HG03521 (cell line): ENCODE data around the gene TCF4.
A peak's percentile ranks its signal among the peaks of the same experiment; 100 is the strongest.
"Not testable (repeated sequence)": the region's sequence is repeated elsewhere in the genome, so short reads cannot be mapped to it uniquely, and the experiment has no call there.

Experiments
- ATAC-seq: cut with Tn5 transposase; IDR thresholded peaks from one replicate; pipeline ENCODE4 v1.9.1; 2021; ENCODE audit warnings: mild to moderate bottlenecking, moderate library complexity; ENCODE audit not compliant: unreplicated experiment

TCF4 gene

DNA sequence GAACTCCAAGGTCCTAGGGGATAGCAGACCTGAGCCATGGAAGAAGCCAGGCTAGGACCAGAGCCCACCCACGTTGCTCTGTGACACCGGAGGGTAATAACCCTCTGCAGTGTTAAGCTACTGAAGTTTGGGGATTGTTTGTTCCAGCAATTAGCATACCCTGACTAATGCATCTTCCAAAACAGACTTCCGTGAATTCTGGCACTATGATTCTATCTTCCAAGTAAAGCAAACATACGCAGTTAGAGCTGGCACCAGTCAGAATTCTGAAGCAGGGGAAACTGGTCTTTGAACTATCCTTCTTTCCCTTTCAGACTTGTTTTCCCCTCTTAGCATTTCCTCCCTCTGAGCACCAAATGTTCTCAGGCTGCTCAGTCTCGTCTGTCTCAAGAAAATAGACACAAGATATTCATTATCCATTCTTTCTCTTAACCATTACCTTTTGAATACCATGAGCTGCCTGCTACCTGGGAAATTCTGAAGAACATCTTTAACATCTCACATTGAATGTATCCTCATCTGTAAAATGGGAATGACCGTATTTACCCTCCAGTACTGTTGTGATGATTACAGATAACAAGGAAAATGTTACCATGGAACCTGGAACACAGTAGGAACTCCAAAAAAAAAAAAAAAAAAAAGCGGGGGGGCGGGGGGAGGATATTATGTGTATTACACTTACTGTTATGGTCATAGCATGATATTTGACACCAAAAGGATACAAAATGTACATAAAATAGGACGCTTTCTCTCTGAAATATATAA, 108.2 kb downstream of the TCF4 start:
- no peak for ATAC-seq

- ATAC-seq: no peak
Measured at GRCh38 chr18:55477860-55478581, 110.0 kb downstream of the TCF4 start.

GRCh38 chr18:55477499-55477859, 110.5 kb downstream of the TCF4 start:
- peak; percentile 83 for ATAC-seq

- ATAC-seq: no peak
Measured at GRCh38 chr18:55475916-55476315, 112.1 kb downstream of the TCF4 start.

DNA sequence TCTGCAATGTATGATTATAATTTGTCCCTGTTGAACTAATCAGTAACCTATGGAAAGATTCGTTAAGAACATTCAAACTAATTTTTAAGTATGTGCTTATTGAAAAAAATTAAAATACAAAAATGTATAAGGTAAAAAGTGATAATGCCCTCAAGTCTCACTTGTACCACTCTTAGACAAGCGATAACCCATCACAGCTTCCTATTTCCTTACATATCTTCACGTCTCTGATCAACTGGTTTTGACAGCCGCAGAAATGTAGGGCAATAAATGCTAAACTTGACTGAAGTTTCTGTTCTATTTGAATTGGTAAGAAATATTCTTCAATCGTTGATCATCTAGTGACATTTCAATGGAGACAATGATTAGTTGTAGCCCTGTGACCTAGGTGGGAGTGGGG, 112.5 kb downstream of the TCF4 start:
- ATAC-seq: no peak

DNA sequence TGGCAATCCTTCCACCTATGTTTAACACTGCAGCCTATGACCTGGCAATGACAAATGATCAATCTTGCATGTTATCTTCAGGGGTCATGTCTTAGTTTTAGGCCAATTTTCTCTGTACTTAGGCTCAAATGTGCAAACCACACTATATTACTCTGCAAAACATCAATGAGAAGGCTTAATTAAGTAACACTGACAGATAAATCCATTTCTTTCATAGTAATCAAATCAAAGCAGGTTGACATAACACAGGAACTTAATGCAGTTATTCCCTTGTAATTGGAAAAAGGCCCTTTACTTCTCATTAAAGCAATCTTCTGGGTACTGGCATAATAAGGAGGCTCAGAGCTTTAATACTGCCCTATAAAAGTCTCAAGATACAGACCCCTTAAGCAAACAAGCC, 114.4 kb downstream of the TCF4 start:
- ATAC-seq: no peak

- no peak for ATAC-seq
Measured at GRCh38 chr18:55473058-55473457, 114.9 kb downstream of the TCF4 start.

GRCh38 chr18:55470826-55471225, 117.2 kb downstream of the TCF4 start:
- no peak for ATAC-seq

DNA sequence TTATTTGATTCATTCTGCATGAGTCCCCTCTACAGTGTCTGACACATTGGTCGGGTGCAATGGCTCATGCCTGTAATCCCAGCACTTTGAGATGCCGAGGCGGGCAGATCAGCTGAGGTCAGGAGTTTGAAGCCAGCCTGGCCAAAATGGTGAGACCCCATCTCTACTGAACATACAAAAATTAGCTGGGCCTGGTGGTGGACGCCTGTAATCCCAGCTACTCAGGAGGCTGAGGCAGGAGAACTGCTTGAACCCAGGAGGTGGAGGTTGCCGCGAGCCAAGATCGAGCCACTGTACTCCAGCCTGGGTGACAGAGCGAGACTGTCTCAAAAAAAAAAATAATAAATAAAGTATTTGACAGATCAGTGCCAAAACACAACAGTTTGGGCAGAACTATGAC, 118.9 kb downstream of the TCF4 start:
- not testable (repeated sequence) for ATAC-seq

DNA sequence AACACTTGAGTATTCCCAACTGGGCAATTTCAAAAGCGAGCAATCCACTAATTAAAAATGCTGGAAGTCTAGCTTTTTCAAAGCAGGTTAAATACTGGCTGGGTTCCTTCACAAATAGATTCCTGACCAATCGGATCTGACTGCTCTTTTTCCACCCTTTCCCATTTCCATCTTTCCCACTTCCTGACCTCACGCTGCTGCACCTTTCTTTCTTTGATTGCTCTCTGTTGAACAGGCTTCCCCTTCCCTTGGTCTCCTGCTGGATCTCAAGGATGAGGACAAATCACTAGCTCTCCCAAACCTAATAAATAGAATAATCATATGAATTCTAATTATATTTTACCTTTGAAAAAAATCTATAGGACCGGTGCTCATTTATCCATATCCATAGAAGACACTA, 121.2 kb downstream of the TCF4 start:
- ATAC-seq: no peak

GRCh38 chr18:55465313-55465712, 122.7 kb downstream of the TCF4 start:
- no peak for ATAC-seq

GRCh38 chr18:55464581-55464980, 123.4 kb downstream of the TCF4 start:
- ATAC-seq: no peak

GRCh38 chr18:55462652-55463051, 125.3 kb downstream of the TCF4 start:
- no peak for ATAC-seq

DNA sequence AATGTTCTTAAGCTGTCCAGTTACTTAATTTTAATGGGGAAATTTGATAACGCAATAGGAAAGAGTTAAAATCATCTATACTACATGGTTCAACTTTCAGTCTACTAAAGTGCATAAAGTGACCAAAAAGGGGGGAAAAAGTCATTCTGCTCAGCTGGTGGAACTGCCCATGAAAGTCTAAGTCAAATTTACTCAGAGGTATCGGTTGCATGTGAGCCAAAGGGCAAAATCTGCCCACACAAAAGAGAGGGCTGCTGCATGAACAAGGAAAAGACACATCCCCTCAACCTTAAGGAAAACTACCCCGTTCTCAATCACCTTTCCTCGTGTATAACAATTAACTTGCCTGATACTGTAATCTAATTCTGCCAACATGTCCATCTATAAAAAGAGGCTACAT, 126.1 kb downstream of the TCF4 start:
- no peak for ATAC-seq

DNA sequence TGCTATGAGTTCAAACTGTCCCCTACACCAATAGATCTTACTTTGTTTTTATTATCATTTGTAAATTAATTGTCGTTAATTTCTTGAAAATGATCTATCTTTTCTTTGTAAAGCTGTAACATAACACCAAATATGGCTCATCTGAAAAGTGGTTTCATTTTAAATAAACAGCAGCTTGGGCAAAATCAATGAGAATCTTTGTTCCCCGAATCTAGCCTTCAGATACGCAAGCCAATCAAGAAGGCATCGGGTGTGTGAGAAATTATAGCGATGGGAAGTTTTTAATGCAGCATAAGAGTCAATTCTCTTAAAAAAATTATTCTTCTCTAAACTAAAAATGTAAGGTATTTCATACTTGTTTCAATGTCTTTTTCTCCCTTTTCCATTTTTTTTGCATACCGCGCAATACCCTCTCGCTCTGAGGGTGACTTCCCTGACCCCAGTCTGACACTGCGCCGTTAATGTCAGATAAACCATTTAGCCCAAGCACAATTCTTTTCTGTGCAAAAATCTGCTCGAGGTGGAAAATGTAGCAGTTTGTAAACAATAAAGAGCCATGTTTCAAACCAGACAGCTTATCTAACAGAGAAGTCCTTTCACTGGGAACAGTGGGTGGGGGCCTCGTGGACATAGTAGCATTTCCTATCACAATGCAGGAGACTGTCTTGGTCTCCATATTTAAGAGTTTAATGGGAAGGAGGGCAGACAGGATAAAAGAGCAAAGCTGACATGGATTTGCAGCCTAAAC, 129.4 kb downstream of the TCF4 start:
- ATAC-seq: no peak

DNA sequence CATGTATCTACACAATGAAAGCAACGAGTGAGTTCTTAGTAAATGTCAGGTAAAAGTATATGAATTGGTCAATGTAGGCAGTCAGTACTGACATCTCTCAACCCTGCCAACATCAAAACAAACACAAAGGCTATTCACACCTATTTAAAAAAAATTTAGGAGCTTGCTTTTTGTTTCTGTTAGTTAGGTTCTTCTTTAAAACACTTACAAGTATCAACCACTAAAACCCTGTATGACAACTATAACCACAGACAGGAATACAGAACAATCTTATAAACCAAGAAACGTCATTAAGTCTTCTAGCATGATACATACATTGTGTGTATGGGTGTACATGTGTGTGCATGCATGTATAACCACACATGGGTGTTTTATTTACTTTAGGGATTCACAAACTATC, 131.0 kb downstream of the TCF4 start:
- no peak for ATAC-seq

DNA sequence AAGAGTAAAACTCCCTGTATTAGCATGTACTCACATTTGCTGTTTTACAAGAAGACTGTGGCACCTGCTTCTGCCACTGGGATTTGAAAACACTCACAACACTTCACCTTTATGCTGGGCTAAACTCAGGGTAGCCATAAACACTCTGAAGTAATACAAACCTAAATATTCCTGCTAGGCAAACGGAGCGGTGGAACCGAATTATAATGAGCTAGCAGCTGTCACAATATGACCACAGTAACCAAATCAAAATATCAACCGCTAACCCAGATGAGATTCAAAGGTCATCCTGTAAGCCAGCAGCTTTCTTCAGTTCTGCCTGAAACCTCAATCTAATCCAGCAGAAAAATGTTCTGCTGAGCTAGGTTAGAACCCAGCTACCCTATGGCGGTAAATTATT, 132.1 kb downstream of the TCF4 start:
- ATAC-seq: no peak

DNA sequence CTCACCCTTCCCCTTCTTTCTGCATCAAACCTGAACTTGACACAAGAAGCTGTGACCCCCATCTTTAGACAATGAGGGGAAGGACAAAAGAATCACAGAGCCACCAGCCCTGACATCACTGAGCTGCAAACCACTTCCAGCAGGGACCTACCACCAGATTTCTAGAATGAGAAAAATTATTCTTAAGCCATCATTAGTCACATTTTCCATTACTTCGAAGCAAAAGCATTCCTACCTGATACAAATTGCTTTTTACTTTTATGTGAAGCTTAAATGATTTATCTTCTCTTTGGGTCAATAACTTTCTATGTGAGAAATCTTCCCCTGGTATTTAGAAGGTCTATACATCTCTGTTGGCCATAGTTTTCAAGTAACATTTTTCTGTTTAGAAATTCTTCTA, 134.8 kb downstream of the TCF4 start:
- no peak for ATAC-seq

DNA sequence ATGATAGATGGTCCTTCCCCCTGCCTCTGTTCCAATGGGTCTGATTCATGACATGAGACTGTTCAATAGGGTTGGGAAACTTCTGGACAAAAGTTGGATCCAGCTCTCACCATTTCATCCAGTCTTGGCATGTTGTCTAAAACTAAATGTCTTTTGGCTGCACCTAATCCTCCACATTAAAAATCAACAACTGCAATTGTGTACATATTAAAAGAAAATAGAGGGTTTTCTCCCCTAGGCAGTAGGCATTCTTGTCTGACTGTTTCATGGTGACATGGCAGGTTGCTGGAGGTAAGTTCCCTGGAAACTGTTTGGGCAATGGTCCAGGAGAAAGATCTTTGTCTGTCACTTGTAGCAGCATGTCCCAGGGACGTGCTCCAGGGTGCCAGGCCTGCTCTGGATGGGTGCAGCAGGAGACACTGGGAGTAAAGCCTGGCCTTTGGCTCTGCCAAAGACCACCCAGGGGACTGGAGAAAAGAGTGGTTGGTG, 135.8 kb downstream of the TCF4 start:
- ATAC-seq: no peak

- ATAC-seq: no peak
Measured at GRCh38 chr18:55449412-55450140, 138.4 kb downstream of the TCF4 start.

GRCh38 chr18:55448420-55448819, 139.6 kb downstream of the TCF4 start:
- ATAC-seq: no peak
